Sigmoid colon (tissue), 7 donors: ENCODE measurements around the gene TAT. TPM values are rescaled to one million over a fixed set of nuclear protein-coding genes. Genes with fewer than 3 reads are reported as not detected.

Source experiments
- DNase-seq: peaks from one replicate; pipeline ENCODE4 v3.0.0-alpha.2; 2019
- H3K27ac ChIP-seq, 4 donors: fragments of 200-600 bp; sonication (generic); one replicate each; pipeline ENCODE4 v1.5.1; 2016 to 2019; ENCODE audit warnings: mild to moderate bottlenecking in 1 of 4
- H3K27me3 ChIP-seq, 3 donors: fragments of 200-600 bp; sonication (generic); one replicate each; pipeline ENCODE4 v1.5.1; 2019; ENCODE audit warnings: mild to moderate bottlenecking in 1 of 3
- H3K36me3 ChIP-seq, 4 donors: fragments of 200-600 bp; sonication (generic); one replicate each; pipeline ENCODE4 v1.5.1; 2016 to 2019
- H3K4me1 ChIP-seq, 4 donors: fragments of 200-600 bp; sonication (generic); one replicate each; pipeline ENCODE4 v1.5.1; 2017 to 2019
- H3K4me3 ChIP-seq, 4 donors: fragments of 200-600 bp; sonication (generic); one replicate each; pipeline ENCODE4 v1.5.1; 2017 to 2019; ENCODE audit warnings: mild to moderate bottlenecking in 2 of 4, moderate library complexity in 1 of 4
- H3K9me3 ChIP-seq, 4 donors: fragments of 200-600 bp in 3 of 4; sonication (generic) in 3 of 4; one replicate each; pipeline versions ENCODE4 v1.5.1 to v1.6.1; 2013 to 2019
- CTCF ChIP-seq, 4 experiments: fragments of 450-650 bp in 3 of 4; fragments of 200-600 bp in 1 of 4; IDR thresholded peaks; one replicate each; pipeline ENCODE4 v1.5.1; 2016 to 2019; ENCODE audit warnings: antibody characterized with exemption in 4 of 4, mild to moderate bottlenecking in 3 of 4, moderate library complexity in 2 of 4
- EP300 ChIP-seq, 4 donors: sonication (generic); formaldehyde crosslinking; IDR thresholded peaks; one replicate each; pipeline ENCODE4 v1.6.1; 2017; ENCODE audit warnings: antibody characterized with exemption in 4 of 4
- POLR2A ChIP-seq, 2 donors: fragments of 450-650 bp; IDR thresholded peaks; one replicate each; pipeline ENCODE4 v1.6.1; 2016; ENCODE audit warnings: antibody characterized with exemption in 2 of 2, mild to moderate bottlenecking in 2 of 2, moderate library complexity in 2 of 2
- POLR2AphosphoS5 ChIP-seq, 4 donors: sonication (generic); formaldehyde crosslinking; IDR thresholded peaks; one replicate each; pipeline ENCODE4 v1.6.1; 2017; ENCODE audit warnings: antibody characterized with exemption in 4 of 4
- WGBS, 2 donors: extraction: QIAGEN DNeasy Blood & Tissue Kit; methylation state at CpG; one replicate each; pipeline ENCODE4 v1.1.7; 2013; 5-methylcytosine and 5-hydroxymethylcytosine counted together
- intact Hi-C: fragments of 100-400 bp; cut with DNase I; formaldehyde crosslinking; loops from one replicate; pipeline ENCODE4 v1.15.1; 2023
- polyA plus RNA-seq, 3 donors: library from polyadenylated mRNA; stranded (reverse); fragments of 200-250 nt; gene quantifications; one replicate each; pipeline ENCODE4 v1.2.3, GENCODE V29; 2013
- total RNA-seq, 4 donors: library from RNA; depleted of rRNA; stranded (reverse); fragments of >200 nt; gene quantifications; one replicate each; pipeline ENCODE4 v1.1.0, GENCODE V29; 2016
- donor health status: healthy with polysubstance abuse.
- donor health status: Bipolar disorder and iron deficiency.
- donor health status: healthy.

The TAT gene
- total and polyA plus RNA-seq, 7 donors, result 0.22 to 3.2 (median 1.2) TPM; not detected in 4

GRCh38 chr16:71557299-71557698 lies 19.6 kb downstream of the TAT start:
- H3K27me3 ChIP-seq, result no peaks in the 10 kb centered on the region
- H3K4me3 ChIP-seq, result no peak overlapping the region
- H3K27ac ChIP-seq, result no peak overlapping the region
- no peaks in the 10 kb centered on the region for H3K36me3 ChIP-seq
- DNase-seq, result no peak
- WGBS, 2 donors, result 78 to 89% methylated on average over 3 of the region's 3 CpGs
- TF ChIP-seq POLR2AphosphoS5 (IDR thresholded peaks at IDR 0.05) (no peak), CTCF (IDR thresholded peaks at IDR 0.05) (no peak), EP300 (IDR thresholded peaks at IDR 0.05) (no peak), POLR2A (IDR thresholded peaks at IDR 0.05) (no peak)
- H3K9me3 ChIP-seq, result peaks cover 0 to 3% (median 0%) of the 10 kb centered on the region in 4 donors
- H3K4me1 ChIP-seq, result no peaks in the 10 kb centered on the region
- intact Hi-C loops, result no loop called here

- Histone ChIP-seq H3K27me3 (no peaks in the 10 kb centered on the region), H3K9me3 (no peaks in the 10 kb centered on the region), H3K4me1 (no peaks in the 10 kb centered on the region), H3K4me3 (no peak overlapping the region), H3K36me3 (no peaks in the 10 kb centered on the region), H3K27ac (no peak overlapping the region)
- no peak for DNase-seq
- 33 to 76% methylated on average over 1 of the region's 1 CpG for WGBS, 2 donors
- TF ChIP-seq CTCF (IDR thresholded peaks at IDR 0.05) (no peak), EP300 (IDR thresholded peaks at IDR 0.05) (no peak), POLR2AphosphoS5 (IDR thresholded peaks at IDR 0.05) (no peak)
- intact Hi-C loops, result no loop called here
These were observed 21.5 kb downstream of the TAT start for GRCh38 chr16:71555230-71555891.

- DNase-seq, result no peak
- WGBS, 2 donors, result 46 to 51% methylated on average over 6 of the region's 6 CpGs
- intact Hi-C loops, result no loop called here
- no peaks in the 10 kb centered on the region for H3K27me3 ChIP-seq
- H3K4me3 ChIP-seq, result no peak overlapping the region
- TF ChIP-seq EP300 (IDR thresholded peaks at IDR 0.05), result no peak
- no peak for TF ChIP-seq CTCF (IDR thresholded peaks at IDR 0.05)
- no peak for TF ChIP-seq POLR2A (IDR thresholded peaks at IDR 0.05)
- no peak for TF ChIP-seq POLR2AphosphoS5 (IDR thresholded peaks at IDR 0.05)
- H3K36me3 ChIP-seq, result no peaks in the 10 kb centered on the region
- no peaks in the 10 kb centered on the region for H3K9me3 ChIP-seq
- no peaks in the 10 kb centered on the region for H3K4me1 ChIP-seq
- no peak overlapping the region for H3K27ac ChIP-seq
These were observed 24.0 kb downstream of the TAT start for GRCh38 chr16:71552698-71553503.

GRCh38 chr16:71547168-71547567 lies 29.7 kb downstream of the TAT start:
- Histone ChIP-seq H3K27ac (no peak overlapping the region), H3K36me3 (no peaks in the 10 kb centered on the region), H3K27me3 (no peaks in the 10 kb centered on the region), H3K9me3 (no peaks in the 10 kb centered on the region), H3K4me3 (no peak overlapping the region), H3K4me1 (no peaks in the 10 kb centered on the region)
- intact Hi-C loops, result no loop called here
- no peak for DNase-seq
- TF ChIP-seq POLR2A (IDR thresholded peaks at IDR 0.05) (no peak), CTCF (IDR thresholded peaks at IDR 0.05) (no peak), EP300 (IDR thresholded peaks at IDR 0.05) (no peak), POLR2AphosphoS5 (IDR thresholded peaks at IDR 0.05) (no peak)
